LNCAP (cell line): ENCODE measurements around the gene API5.

Experiments used
- TF ChIP-seq, protein P1 (sequence below): fragments of 450-650 bp; IDR thresholded peaks from 2 replicates; pipeline ENCODE4 v1.5.1; 2017; ENCODE audit warnings: mild to moderate bottlenecking

Gene API5

DNA sequence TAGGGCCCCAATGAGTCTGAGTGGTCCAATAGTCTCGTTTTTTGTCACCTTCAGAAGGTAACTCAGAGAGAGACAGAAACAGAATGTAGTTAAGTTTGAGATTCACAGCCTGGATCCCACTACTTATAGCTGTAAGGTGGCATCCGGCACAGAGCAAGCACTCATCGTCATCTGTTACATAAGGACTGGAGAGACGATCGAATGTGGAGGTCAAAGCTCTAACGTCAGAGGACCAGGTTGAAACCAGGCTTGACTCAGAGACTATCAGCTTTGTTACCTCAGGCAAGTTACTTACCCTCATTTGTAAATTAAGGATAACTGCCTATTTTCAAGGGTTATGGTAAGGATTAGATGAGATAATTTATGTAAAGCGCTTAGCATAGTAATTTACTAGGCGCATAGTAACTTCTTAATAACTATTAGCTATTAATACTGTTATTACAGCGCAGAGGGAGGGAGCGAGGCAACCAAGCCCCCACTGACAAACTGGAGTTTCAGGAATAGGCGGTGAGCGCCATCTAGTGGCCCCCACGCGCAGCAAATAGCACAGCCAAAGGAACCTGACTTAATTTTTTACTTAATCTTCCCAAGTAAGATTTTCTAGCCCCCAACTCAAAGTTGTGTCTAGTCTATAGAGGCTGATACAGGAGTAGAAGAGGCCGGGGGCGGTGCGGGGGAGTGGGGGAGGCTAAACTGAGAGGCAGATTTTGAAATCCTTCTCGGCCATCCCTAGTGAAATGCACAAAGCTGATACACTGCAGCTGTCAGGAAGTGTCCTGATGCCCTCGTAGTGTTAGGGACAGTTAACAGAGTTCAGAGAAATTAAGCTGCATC lies 29.0 kb upstream of the API5 start:
- TF ChIP-seq, protein P1, sequence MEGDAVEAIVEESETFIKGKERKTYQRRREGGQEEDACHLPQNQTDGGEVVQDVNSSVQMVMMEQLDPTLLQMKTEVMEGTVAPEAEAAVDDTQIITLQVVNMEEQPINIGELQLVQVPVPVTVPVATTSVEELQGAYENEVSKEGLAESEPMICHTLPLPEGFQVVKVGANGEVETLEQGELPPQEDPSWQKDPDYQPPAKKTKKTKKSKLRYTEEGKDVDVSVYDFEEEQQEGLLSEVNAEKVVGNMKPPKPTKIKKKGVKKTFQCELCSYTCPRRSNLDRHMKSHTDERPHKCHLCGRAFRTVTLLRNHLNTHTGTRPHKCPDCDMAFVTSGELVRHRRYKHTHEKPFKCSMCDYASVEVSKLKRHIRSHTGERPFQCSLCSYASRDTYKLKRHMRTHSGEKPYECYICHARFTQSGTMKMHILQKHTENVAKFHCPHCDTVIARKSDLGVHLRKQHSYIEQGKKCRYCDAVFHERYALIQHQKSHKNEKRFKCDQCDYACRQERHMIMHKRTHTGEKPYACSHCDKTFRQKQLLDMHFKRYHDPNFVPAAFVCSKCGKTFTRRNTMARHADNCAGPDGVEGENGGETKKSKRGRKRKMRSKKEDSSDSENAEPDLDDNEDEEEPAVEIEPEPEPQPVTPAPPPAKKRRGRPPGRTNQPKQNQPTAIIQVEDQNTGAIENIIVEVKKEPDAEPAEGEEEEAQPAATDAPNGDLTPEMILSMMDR, result peak; percentile 96

DNA sequence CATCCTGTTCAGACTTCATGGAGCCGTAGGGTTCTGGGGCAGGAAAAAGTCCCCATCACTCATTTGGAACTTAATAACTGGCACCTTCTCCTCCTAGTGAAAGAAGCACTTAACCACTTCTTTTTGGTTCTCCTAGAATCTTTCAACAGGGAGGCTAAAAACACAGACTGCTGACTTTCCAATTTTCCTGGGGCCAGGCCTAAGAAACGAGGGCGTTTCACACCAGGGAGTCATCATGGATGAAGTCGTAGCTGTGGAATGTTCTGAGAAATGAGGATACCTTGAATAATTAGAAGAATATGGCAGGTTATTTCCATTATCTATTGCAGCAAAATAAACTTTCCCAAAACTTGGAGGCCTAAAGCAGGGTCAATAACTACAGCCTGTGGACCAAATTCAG lies 26.0 kb upstream of the API5 start:
- TF ChIP-seq, protein P1, result no peak

DNA sequence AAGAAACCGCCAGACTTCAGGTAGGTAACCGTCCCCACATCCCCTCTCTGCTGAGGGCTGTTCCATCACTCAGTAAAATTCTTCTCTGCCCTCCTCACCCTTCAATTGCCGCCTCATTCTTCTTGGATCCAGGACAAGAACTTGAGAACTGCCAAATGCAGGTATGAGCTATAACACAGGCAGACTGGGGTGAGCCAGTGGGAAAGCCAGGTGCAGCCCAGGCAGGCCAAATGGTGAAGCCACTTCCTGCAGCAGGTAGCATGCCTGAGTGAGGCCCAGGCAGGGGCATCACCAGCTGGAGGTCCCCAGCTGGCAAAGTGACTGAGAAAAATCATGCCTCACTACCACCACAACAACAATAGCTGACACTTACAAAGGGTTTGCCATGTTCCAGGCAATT lies 22.4 kb upstream of the API5 start:
- TF ChIP-seq, protein P1, result no peak

DNA sequence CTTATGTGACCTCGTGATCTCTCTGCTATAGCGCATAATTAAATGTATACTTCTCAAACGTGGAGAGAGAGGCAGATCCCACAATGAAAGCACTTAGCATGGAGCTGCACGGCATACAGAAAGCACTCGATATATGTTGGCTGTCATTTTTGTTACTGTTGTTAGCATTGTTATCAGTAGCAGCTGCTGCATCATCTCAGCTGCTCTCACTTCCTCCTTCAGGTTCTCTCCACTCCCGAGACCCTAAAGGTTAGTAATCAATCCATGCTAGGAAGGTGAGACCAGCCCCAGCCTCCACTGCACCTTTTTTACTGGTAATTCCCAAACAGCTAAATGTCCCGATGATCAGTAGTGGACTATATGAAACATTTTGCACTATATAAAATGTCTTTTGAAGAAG lies 13.4 kb upstream of the API5 start:
- TF ChIP-seq, protein P1, result no peak

DNA sequence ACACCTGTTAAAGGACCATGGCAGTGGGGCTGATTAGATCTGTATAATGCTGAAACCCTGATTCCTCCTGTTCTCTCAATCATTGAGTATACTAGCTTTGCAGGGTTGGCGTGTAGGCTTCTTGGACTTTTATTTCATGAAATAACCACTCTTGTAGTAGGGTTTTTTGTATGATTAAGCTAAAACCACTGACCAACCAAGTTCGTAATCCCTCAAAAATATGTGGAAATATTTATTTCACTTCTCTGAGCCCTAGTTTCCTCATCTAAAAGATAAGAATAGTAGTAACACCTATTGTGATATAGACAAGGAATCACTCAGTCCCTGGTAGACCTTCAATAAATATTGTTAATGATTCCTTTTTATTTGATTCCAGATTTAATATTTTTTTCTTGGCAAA lies 4.2 kb downstream of the API5 start:
- TF ChIP-seq, protein P1, result no peak

DNA sequence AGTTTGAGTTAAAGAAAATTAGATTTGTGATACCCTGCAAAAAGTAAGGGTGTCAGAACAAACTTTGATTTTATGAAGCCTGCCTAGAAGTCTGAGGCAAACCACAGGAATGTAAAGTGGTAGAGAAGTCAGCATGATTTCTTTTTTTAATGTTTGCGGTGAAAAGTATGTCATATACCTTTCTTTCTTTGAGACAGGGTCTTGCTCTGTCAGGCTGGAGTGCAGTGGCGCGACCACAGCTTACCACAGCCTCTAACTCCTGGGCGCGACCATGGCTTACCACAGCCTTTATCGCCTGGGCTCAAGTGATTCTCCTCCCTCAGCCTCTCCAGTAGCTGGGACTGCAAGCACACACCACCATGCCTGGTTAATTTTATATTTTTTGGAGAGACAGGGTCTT lies 4.7 kb downstream of the API5 start:
- TF ChIP-seq, protein P1, result no peak

DNA sequence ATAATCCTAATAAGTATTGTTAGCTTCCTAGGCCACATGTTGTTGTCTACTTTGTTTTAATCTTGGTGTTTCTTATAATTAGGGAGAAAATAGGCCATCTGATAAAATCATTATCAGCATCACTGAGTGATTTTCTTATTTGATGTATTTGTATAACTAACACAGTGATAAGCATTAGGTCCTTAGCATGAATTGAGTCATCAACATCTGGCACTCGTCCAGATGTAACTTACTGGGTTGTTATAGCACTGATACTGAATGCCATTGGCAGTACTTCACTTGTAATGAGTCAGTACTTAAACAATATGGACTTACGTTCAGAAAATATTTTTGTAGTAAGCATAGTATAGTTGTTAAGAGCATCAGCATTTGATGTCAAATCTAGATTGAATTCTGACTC lies 16.2 kb downstream of the API5 start:
- TF ChIP-seq, protein P1, result no peak
